GM23248 (cell line): ENCODE results near the gene DAO.

Experiments
- EZH2 ChIP-seq: fragments of 200-600 bp; sonication (generic); IDR thresholded peaks from 2 replicates; pipeline ENCODE4 v1.6.1; 2018; ENCODE audit warnings: antibody characterized with exemption, mild to moderate bottlenecking; ENCODE audit not compliant: insufficient read depth, poor library complexity, severe bottlenecking
- EZH2phosphoT487 ChIP-seq: fragments of 200-600 bp; sonication (generic); IDR thresholded peaks from 2 replicates; pipeline ENCODE4 v1.6.1; 2018; ENCODE audit warnings: antibody characterized with exemption, moderate library complexity, mild to moderate bottlenecking, low read depth; ENCODE audit not compliant: insufficient read depth

DNA sequence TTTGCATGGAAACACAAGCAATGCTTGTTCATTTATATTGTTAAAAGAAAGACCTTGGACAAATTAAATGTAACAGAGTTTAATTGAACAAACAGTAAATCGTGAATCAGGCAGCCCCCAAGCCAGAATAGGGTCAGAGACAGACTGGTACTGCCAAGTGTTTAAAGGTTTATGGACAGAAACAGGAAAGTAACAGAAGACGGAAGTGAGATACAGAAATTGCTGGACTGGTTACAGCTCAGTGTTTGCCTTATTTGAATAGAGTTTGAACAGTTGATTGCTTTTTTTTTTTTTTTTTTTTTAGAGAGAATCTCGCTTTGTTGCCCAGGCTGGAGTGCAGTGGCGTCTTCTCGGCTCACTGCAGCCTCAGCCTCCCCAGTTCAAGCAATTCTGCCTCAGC, 50.3 kb downstream of the DAO start:
- TF ChIP-seq EZH2phosphoT487, result no peak
- TF ChIP-seq EZH2, result no peak
